HG02973 (cell line): ENCODE measurements around the gene CUBN.
"Not testable (repeated sequence)": the region's sequence is repeated elsewhere in the genome, so short reads cannot be mapped to it uniquely, and the experiment has no call there.

Experiments
- ATAC-seq: cut with Tn5 transposase; IDR thresholded peaks from one replicate; pipeline ENCODE4 v1.9.1; 2021; ENCODE audit warnings: moderate library complexity; ENCODE audit not compliant: unreplicated experiment

CUBN gene

GRCh38 chr10:17141504-17142229 is 12.1 kb upstream of the CUBN start:
- no peak for ATAC-seq

DNA sequence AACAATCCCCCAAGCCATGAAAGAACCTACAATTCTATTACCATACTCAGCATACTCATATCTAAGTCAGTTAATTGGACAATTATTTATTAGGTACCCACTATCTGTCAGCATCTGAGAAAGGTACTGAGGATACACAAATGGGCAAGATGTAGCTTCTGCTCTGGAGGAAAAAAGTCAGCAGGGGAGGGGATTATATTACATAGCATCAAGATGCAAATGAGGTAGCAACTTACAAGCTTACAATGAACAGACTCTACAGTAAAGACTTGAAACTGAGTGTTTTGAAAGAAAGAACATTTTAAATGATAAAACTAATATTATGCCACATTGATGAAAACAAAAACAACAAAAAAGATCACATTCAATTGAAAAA is 10.8 kb upstream of the CUBN start:
- ATAC-seq, result no peak

GRCh38 chr10:17138460-17139042 is 8.9 kb upstream of the CUBN start:
- ATAC-seq, result no peak

DNA sequence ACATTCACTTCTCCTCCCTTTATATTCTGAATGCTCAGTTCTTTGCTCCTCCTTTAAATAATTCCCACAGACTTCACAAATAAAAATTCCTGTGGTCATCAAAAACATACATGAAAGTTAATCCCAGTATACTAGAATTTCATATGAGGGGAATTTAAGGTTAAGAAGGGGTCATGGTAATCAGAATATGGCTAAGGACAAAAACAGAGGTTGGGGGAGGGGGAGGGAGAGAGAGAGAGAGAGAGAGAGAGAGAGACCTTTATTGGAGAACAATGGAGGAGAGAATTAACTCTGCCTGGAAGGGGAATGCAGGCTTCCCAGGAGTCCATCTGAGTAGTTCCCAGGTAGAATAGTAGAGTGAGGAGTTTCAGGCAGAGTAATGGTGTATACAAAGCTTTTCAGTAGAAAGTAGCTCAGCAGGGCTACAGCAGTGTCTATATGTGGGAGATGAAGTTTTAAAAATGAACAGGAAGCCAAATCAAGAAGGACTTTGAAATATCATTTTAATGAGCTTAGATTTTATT is 5.2 kb upstream of the CUBN start:
- no peak for ATAC-seq

DNA sequence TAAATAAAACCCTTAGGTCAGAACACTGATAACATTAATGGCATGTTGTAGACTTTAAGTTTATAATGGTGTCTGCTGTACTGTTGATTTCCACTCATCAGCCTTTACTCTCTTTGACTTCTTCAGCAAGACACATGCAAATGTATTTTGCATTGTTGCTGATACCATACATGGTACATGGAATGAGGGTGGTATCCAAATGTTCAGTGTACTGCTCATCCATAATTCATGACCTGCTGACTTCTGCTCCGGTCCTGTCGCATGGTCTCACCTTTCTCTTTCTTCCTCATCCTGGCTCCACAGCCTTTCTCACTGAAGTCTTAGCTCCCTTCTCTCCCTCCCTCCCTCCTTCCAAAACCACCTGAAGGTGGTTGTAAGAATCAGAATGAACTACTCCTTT is 4.7 kb upstream of the CUBN start:
- ATAC-seq, result no peak

GRCh38 chr10:17128261-17128660 is 1.4 kb downstream of the CUBN start:
- no peak for ATAC-seq

- no peak for ATAC-seq
Observed at GRCh38 chr10:17126327-17126726, 3.3 kb downstream of the CUBN start.

- no peak for ATAC-seq
Observed at GRCh38 chr10:17125206-17125893, 4.3 kb downstream of the CUBN start.

GRCh38 chr10:17123961-17124360 is 5.7 kb downstream of the CUBN start:
- ATAC-seq, result no peak

DNA sequence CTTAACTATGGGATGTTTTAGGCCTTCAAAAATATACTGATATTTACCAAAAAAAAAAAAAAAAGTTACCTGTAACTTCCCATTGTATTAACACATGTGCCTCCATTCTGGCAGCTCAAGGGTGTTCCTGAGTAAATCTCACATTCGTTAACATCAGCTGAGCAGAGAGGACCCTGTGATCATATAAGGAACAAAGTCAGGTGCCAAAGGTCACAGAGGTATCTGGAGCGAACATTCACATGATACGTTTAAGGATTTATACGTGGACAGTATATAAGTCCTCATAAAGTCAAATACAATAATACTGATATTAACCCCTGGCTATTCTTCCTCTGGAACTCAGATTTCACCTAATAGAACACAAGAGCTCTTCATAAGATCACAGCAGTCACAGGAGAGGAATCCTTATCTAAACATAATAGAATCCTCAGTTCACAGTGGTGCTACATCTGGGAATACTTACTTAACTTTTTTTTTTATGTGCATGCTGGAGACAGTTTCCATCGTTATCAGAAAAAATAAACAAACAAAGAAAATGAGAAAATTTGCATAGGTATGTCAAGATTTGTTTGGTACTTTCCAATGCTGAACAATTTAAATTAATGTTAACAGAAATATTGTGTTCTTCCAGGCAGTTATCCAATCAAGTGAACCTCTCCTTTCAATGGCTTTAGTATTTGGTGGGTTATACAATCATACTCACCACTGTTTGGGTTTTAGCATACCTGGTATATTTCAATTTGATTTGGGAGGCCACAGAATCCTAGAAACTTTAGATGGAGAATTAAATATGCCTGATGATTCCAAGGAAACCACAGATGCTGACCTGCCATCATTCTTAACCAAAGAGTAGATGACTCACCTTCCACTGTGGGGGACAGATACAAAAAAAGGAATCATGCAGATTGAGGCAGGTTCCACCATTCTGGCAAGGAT is 6.6 kb downstream of the CUBN start:
- no peak for ATAC-seq

- ATAC-seq, result no peak
Observed at GRCh38 chr10:17122052-17122451, 7.6 kb downstream of the CUBN start.

GRCh38 chr10:17120694-17121093 is 8.9 kb downstream of the CUBN start:
- ATAC-seq, result no peak

- no peak for ATAC-seq
Observed at GRCh38 chr10:17119845-17120244, 9.8 kb downstream of the CUBN start.

- ATAC-seq, result no peak
Observed at GRCh38 chr10:17116193-17116592, 13.4 kb downstream of the CUBN start.

DNA sequence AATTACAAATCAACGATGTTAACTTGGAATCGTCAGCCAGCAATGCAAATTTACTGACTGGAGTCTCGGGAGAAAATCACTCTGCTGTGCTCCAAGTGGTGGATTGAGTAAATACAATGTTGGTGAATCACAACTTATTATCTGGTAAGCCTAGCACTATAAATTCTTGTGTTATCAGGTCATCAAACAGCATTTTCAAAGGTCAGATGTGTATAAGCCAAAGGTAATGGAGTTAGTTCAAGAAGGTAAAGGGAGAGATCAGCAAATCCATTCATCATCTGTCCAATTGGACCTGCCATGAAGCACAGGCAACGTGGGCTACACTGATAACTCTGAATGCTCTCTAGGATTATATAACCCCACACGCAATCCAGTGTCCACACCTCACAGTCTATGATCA is 13.9 kb downstream of the CUBN start:
- no peak for ATAC-seq

DNA sequence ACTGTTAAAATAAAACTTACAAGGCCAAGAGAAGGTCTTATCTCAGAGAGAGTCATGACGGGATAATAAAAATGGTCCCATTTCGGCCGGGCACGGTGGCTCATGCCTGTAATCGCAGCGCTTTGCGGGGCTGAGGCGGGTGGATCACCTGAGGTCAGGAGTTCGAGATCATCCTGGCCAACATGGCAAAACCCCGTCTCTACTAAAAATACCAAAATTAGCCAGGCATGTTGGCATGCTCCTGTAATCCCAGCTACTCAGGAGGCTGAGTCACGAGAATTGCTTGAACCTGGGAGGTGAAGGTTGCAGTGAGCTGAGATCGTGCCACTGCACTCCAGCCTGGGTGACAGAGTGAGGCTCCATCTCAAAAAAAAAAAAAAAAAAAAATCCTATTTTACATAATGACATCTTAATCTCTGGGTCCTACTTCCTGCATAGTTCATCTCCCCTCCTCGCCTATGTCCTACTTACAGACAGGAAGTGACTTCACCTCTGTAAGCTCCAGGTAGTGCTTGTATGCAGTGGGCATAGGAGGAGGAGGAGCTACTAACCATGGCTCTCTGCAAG is 14.7 kb downstream of the CUBN start:
- not testable (repeated sequence) for ATAC-seq

GRCh38 chr10:17113889-17114540 is 15.6 kb downstream of the CUBN start:
- no peak for ATAC-seq

DNA sequence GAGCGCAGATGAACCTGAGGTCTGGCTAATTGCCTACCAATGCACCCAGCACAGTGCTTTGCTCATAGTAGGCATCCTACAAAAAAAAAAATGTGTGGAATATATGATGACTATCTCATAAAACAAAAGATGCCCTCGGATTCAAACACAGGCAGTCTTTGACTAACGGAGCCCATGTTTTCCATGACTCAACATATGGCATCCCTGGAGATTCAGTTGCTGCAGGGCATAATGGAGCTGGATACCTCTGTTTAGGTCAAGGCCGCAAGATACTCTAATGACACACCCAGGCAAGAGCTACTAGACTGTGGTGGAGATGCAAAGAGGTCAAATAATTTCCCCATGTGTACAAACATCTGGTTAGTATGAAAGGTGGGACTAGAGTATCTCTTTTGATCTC is 16.3 kb downstream of the CUBN start:
- ATAC-seq, result no peak

DNA sequence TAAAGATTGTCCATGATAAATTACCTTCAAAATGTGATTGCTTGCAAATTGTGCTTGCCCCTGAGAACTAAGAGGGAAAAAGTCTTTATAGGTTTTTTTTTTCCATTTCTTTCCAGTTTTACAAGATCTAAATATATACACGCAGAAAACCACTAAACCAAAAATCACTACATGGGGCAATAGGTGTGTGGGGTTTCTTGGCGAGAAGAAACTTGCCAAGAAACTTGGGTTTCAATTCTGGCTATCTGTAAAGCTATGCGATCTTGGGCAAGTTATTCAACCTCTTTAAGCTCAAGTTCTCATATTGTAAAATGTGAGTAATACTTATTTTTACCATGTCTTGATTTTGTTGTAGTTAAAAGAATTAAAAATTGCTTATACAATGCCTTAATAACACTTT is 17.0 kb downstream of the CUBN start:
- ATAC-seq, result no peak
